ENCODE results near the gene MAP3K12.

DNA sequence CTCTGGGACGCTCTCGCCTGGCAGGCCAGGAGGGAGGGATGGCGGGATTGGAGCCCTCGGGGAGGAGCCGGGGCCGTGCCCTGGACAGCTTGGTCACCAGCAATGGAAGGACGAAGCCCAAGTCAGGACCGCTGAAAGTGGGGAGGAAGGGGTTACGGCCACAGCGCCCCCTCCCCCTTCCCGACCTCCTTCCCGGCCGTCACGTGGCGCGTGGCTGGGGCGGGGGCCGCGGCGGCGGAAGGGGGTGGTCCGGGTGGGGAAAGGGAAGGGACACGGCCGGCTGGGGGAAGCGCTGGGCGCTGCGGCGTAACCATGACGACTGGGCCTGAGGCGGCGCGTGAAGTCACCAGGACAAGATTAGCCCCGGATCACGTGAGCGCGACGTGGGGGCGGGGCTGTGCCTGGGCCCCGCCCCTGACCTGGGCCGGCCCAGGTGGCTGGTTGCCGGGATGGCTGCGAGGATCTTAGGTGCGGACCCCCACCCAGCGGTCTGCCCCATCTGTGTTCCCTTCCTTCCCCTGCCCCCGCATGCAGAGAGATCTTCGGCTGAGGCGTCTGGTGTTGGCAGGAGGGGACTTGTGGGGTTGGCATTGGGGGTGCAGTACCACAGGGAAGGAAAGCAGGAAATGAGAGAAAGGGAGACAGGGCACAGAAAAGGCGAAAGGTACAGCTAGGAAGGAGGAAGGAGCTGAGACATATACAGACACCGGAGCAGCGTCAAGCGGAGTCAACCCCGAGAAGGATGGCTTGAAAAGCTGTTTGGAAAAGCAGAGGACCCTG, 6.2 kb downstream of the MAP3K12 start:
- TF ChIP-seq POLR2AphosphoS5 (IDR thresholded peaks at IDR 0.05) = peak; percentile 88
- TF ChIP-seq, protein P1, sequence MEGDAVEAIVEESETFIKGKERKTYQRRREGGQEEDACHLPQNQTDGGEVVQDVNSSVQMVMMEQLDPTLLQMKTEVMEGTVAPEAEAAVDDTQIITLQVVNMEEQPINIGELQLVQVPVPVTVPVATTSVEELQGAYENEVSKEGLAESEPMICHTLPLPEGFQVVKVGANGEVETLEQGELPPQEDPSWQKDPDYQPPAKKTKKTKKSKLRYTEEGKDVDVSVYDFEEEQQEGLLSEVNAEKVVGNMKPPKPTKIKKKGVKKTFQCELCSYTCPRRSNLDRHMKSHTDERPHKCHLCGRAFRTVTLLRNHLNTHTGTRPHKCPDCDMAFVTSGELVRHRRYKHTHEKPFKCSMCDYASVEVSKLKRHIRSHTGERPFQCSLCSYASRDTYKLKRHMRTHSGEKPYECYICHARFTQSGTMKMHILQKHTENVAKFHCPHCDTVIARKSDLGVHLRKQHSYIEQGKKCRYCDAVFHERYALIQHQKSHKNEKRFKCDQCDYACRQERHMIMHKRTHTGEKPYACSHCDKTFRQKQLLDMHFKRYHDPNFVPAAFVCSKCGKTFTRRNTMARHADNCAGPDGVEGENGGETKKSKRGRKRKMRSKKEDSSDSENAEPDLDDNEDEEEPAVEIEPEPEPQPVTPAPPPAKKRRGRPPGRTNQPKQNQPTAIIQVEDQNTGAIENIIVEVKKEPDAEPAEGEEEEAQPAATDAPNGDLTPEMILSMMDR (IDR thresholded peaks at IDR 0.05) = no peak
